ENCODE results near the gene NANOS1. TPM values are rescaled to one million over a fixed set of nuclear protein-coding genes. Genes with fewer than 3 reads are reported as not detected.

NANOS1 gene
- polyA plus RNA-seq, 2 of the 4 experiments (the other 2 are of a cell fraction) = 1.4 to 2.9 TPM

- POLR2A ChIA-PET = no interaction called here
- Histone ChIP-seq H3K4me3 (no peak overlapping the region), H3K4me1 (0 out of 3 replicates have a peak, but pooled peaks cover 3% of the 10 kb centered on the region), H3K9me3 (no peaks in the 10 kb centered on the region), H3K4me2 (no peak overlapping the region), H3K27ac (no peak overlapping the region)
- no peak for DNase-seq (ENCODE audit: low read depth in 1 of 2, low spot score in 1 of 2)
- ATAC-seq = no peak
- TF ChIP-seq POLR2AphosphoS2 (conservative IDR thresholded peaks at IDR 0.05; ENCODE audit: low read length) (no peak), RNF2 (IDR thresholded peaks at IDR 0.05; ENCODE audit: borderline replicate concordance, low read depth) (no peak), TP53 (CRISPR knock-in tag; IDR thresholded peaks at IDR 0.05) (no peak), EHF (CRISPR knock-in tag; IDR thresholded peaks at IDR 0.05) (no peak), CHD4 (IDR thresholded peaks at IDR 0.05; ENCODE audit: borderline replicate concordance) (no peak), HOXA7 (CRISPR knock-in tag; IDR thresholded peaks at IDR 0.05) (no peak), HOXB13 (CRISPR knock-in tag; IDR thresholded peaks at IDR 0.05; ENCODE audit: low read depth) (no peak), HMGXB4 (CRISPR knock-in tag; IDR thresholded peaks at IDR 0.05; ENCODE audit: borderline replicate concordance) (no peak), KDM5A (IDR thresholded peaks at IDR 0.05) (no peak), BHLHE40 (IDR thresholded peaks at IDR 0.05; ENCODE audit: low read depth, low read length) (no peak), HEYL (CRISPR knock-in tag; IDR thresholded peaks at IDR 0.05) (no peak), EHMT2 (IDR thresholded peaks at IDR 0.05; ENCODE audit: low read depth) (no peak), RAD21 (conservative IDR thresholded peaks at IDR 0.05 in 1 of 2, IDR thresholded peaks at IDR 0.05 in 1 of 2) (no peak), MYC (IDR thresholded peaks at IDR 0.05; ENCODE audit: borderline replicate concordance, low read length) (no peak), CEBPB (IDR thresholded peaks at IDR 0.05) (no peak), MAZ (IDR thresholded peaks at IDR 0.05; ENCODE audit: borderline replicate concordance, low read depth, low read length) (no peak), CTCF (IDR thresholded peaks at IDR 0.05) (no peak)
- FAIRE-seq = no peak
- CTCF ChIA-PET = no interaction called here
- 85% methylated on average over 11 of the region's 17 CpGs for WGBS (ENCODE audit: missing lambda C conversion rate)
Observed at GRCh38 chr10:118980135-118980865, 49.2 kb upstream of the NANOS1 start.

- Histone ChIP-seq H3K9me3 (no peaks in the 10 kb centered on the region), H3K4me2 (no peak overlapping the region), H3K27ac (no peak overlapping the region), H3K4me3 (no peak overlapping the region), H3K4me1 (0 out of 3 replicates have a peak, but pooled peaks cover 3% of the 10 kb centered on the region)
- FAIRE-seq (no peak), DNase-seq (ENCODE audit: low read depth in 1 of 2, low spot score in 1 of 2) (no peak), ATAC-seq (no peak)
- POLR2A ChIA-PET = no interaction called here
- CTCF ChIA-PET = no interaction called here
- TF ChIP-seq ZC3H11A (IDR thresholded peaks at IDR 0.05) (no peak), KDM5A (IDR thresholded peaks at IDR 0.05) (no peak)
- 64% methylated on average over 6 of the region's 6 CpGs for WGBS (ENCODE audit: missing lambda C conversion rate)
Observed at GRCh38 chr10:118980870-118981269, 48.6 kb upstream of the NANOS1 start.

GRCh38 chr10:118981946-118982345 is 47.6 kb upstream of the NANOS1 start:
- H3K4me3 ChIP-seq = no peak overlapping the region
- TF ChIP-seq ESRRA (IDR thresholded peaks at IDR 0.05; ENCODE audit: borderline replicate concordance, low read length) (no peak), POLR2A (IDR thresholded peaks at IDR 0.05; ENCODE audit: low read length) (no peak), RAD21 (conservative IDR thresholded peaks at IDR 0.05 in 1 of 2, IDR thresholded peaks at IDR 0.05 in 1 of 2) (no peak), USF2 (IDR thresholded peaks at IDR 0.05) (no peak), MYC (IDR thresholded peaks at IDR 0.05; ENCODE audit: borderline replicate concordance, low read length) (no peak), ELK1 (IDR thresholded peaks at IDR 0.05; ENCODE audit: low read depth, low read length) (no peak), MAX (IDR thresholded peaks at IDR 0.05) (no peak), ZC3H11A (IDR thresholded peaks at IDR 0.05) (no peak), SREBF2 (IDR thresholded peaks at IDR 0.05) (no peak), HOXB13 (CRISPR knock-in tag; IDR thresholded peaks at IDR 0.05; ENCODE audit: low read depth) (no peak), TFCP2L1 (CRISPR knock-in tag; IDR thresholded peaks at IDR 0.05) (no peak), PBX3 (IDR thresholded peaks at IDR 0.05) (no peak), RCOR1 (IDR thresholded peaks at IDR 0.05; ENCODE audit: low read depth, low read length) (no peak)

More at GRCh38 chr10:118981946-118982345, 47.6 kb upstream of the NANOS1 start:
- no peak for DNase-seq (ENCODE audit: low read depth in 1 of 2, low spot score in 1 of 2)
- H3K9me3 ChIP-seq = no peaks in the 10 kb centered on the region
- CTCF ChIA-PET = no interaction called here
- H3K4me2 ChIP-seq = no peak overlapping the region
- no peak for ATAC-seq
- POLR2A ChIA-PET = no interaction called here
- no peak overlapping the region for H3K27ac ChIP-seq
- FAIRE-seq = no peak
- H3K4me1 ChIP-seq = 0 out of 3 replicates have a peak, but pooled peaks cover 3% of the 10 kb centered on the region
- WGBS (ENCODE audit: missing lambda C conversion rate) = 77% methylated on average over 10 of the region's 11 CpGs

Data from A549 (cell line).